ENCODE measurements around the gene B4GALNT3. TPM values are rescaled to one million over a fixed set of nuclear protein-coding genes. Genes with fewer than 3 reads are reported as not detected.

Gene B4GALNT3
- total RNA-seq, 2 donors from 2014 or later = 3.5 to 4.7 TPM

GRCh38 chr12:509500-509899 lies 49.8 kb downstream of the B4GALNT3 start:
- H3K4me3 Mint-ChIP-seq = no peak overlapping the region
- ATAC-seq (replicated peaks) = no peak
- H3K27me3 Mint-ChIP-seq = no peaks in the 10 kb centered on the region
- H3K27ac Mint-ChIP-seq = no peak overlapping the region
- no peaks in the 10 kb centered on the region for H3K4me1 Mint-ChIP-seq
- no peaks in the 10 kb centered on the region for H3K9me3 Mint-ChIP-seq
- no peaks in the 10 kb centered on the region for H3K36me3 Mint-ChIP-seq (ENCODE audit: low read depth)

- Mint-ChIP-seq H3K9me3 (no peaks in the 10 kb centered on the region), H3K27ac (no peak overlapping the region), H3K27me3 (no peaks in the 10 kb centered on the region), H3K4me1 (no peaks in the 10 kb centered on the region), H3K4me3 (no peak overlapping the region), H3K36me3 (ENCODE audit: low read depth) (no peaks in the 10 kb centered on the region)
- no peak for ATAC-seq (replicated peaks)
Observed at GRCh38 chr12:510071-510825, 50.5 kb downstream of the B4GALNT3 start.

DNA sequence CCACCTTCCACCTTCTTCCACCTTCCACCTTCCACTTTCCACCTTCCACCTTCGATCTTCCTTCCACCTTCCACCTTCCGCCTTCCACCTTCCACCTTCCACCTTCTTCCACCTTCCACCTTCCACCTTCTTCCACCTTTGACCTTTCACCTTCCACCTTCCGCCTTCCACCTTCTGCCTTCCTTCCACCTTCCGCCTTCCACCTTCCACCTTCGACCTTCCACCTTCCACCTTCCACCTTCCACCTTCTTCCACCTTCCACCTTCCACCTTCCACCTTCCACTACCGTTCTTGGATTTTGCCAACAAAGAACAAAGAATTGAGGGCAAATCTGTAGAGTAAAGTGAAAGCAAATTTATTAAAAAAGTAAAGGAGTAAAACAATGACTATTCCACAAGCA lies 53.2 kb downstream of the B4GALNT3 start:
- Mint-ChIP-seq H3K27ac (no peak overlapping the region), H3K4me3 (no peak overlapping the region), H3K27me3 (no peaks in the 10 kb centered on the region), H3K4me1 (no peaks in the 10 kb centered on the region), H3K36me3 (ENCODE audit: low read depth) (no peaks in the 10 kb centered on the region), H3K9me3 (no peaks in the 10 kb centered on the region)
- ATAC-seq (replicated peaks) = no peak

- no peaks in the 10 kb centered on the region for H3K4me1 Mint-ChIP-seq
- H3K27ac Mint-ChIP-seq = no peak overlapping the region
- no peaks in the 10 kb centered on the region for H3K9me3 Mint-ChIP-seq
- H3K4me3 Mint-ChIP-seq = no peak overlapping the region
- no peaks in the 10 kb centered on the region for H3K36me3 Mint-ChIP-seq (ENCODE audit: low read depth)
- ATAC-seq (replicated peaks) = no peak
- no peaks in the 10 kb centered on the region for H3K27me3 Mint-ChIP-seq
Observed at GRCh38 chr12:513446-513845, 53.7 kb downstream of the B4GALNT3 start.

DNA sequence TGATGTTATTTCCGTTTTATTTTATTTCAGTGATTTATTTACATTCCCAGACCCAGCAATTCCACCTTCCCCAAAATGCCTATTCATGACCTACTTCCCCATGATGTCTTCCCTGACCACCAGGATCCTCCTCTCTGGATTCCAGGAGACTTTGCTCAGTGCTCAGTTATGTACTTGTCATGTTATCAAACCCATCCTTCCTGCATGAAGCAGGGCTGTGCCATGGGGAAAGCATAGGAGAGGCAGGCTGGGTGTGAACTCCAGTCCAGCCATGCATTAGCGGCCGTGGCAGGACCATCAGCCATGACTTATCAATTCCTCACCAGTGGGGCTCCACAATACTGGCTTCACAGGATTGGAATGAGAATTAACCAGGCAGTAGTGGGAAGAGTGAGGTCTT lies 57.8 kb downstream of the B4GALNT3 start:
- no peak for ATAC-seq (replicated peaks)

DNA sequence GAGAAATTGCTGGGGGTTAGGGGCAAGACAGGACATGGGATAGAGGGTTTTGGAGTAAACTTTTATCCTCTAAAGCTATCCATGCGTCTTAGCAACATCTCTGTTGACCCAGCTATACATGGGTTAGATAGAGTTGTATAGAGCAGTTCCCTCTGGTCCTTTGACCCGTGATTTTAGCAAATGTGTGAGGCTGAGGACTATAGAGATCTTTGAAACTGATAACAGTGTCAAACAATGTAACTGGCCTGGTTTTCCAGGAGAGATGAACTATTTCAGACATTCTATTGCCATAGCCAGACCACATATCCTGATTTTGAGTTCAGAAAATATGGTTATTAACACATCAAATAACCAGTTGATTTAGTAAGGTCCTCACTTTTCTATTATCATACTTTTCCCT lies 60.4 kb downstream of the B4GALNT3 start:
- no peaks in the 10 kb centered on the region for H3K27me3 Mint-ChIP-seq
- H3K36me3 Mint-ChIP-seq (ENCODE audit: low read depth) = no peaks in the 10 kb centered on the region
- H3K4me3 Mint-ChIP-seq = no peak overlapping the region
- ATAC-seq (replicated peaks) = no peak
- H3K9me3 Mint-ChIP-seq = no peaks in the 10 kb centered on the region
- no peaks in the 10 kb centered on the region for H3K4me1 Mint-ChIP-seq
- H3K27ac Mint-ChIP-seq = no peak overlapping the region

More for the DNA sequence above, 57.8 kb downstream of the B4GALNT3 start:
- no peaks in the 10 kb centered on the region for H3K36me3 Mint-ChIP-seq (ENCODE audit: low read depth)
- H3K4me3 Mint-ChIP-seq = no peak overlapping the region
- H3K27ac Mint-ChIP-seq = no peak overlapping the region
- no peaks in the 10 kb centered on the region for H3K9me3 Mint-ChIP-seq
- H3K4me1 Mint-ChIP-seq = no peaks in the 10 kb centered on the region
- H3K27me3 Mint-ChIP-seq = no peaks in the 10 kb centered on the region

DNA sequence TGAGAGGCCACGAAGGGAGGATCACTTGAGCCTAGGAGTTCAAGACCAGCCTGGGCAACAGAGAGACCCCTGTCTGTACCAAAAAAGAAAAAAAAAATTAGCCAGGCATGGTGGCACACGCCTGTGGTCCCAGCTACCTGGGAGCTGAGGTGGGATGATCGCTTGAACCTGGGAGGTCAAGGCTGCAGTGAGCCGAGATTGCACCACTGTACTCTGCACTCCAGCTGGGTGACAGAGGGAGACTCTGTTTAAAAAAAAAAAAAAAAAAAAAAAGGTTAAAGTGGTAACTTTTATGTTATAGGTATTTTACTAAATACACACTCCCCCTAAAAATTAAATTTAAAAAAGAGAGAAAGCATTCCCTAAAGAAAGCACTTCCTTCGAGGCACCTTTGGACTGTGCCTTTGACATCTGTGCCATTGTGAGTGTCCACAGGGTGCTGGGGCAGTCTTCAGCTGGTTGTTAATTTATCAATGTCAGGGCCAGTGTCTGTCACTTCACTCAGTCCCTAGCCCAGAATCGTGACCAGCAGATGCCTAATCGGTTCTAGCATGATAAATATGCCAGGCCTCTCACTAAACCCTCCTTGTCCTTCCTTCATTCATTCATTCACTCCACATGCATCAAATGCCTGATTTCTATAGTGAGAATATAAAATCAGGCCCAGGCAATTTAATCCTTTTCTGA lies 63.1 kb downstream of the B4GALNT3 start:
- H3K27ac Mint-ChIP-seq = no peak overlapping the region
- no peak for ATAC-seq (replicated peaks)

DNA sequence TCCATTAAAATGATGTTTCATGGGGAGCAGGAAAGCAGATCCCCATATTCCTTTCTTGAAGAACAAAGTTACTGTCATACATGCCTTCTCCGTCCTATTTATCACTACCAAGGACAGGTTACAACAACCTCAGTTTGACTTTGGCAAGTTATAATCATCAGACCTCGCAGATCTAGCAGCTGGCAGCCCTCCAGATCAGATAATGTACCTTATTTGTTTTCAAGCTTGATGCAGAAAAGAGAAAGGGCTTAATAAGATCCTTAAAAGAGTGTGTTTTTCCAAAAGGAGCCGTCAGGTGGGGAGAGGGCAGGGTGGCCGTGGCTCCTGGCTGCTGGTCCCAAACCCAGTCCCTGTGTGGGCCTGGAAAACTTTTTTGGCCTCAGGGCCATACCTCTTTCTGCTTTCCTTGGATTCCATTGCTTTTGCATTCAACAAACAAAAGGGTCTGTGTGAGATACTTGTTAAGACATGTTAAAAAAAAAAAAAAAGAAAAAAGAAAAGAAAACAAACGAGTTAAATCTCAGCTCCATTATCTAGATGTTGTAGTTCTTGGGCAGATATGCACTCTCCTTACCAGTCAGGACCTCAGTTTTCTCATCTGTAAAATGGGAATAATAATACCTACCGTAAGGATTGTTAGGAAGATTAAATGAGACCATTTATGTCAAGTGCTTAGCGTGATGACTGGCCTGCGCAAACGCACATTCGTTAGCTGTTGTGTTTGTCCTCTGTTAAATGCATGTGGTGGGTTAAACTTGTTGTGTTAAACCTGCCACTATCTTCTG lies 64.6 kb downstream of the B4GALNT3 start:
- H3K27ac Mint-ChIP-seq = no peak overlapping the region

More for the DNA sequence above, 63.1 kb downstream of the B4GALNT3 start:
- H3K9me3 Mint-ChIP-seq = no peaks in the 10 kb centered on the region
- no peaks in the 10 kb centered on the region for H3K27me3 Mint-ChIP-seq
- no peaks in the 10 kb centered on the region for H3K36me3 Mint-ChIP-seq (ENCODE audit: low read depth)
- H3K4me3 Mint-ChIP-seq = no peak overlapping the region
- no peaks in the 10 kb centered on the region for H3K4me1 Mint-ChIP-seq

GRCh38 chr12:526089-526488 lies 66.3 kb downstream of the B4GALNT3 start:
- H3K4me3 Mint-ChIP-seq = no peak overlapping the region
- H3K27ac Mint-ChIP-seq = no peak overlapping the region
- H3K9me3 Mint-ChIP-seq = peaks cover 3% of the 10 kb centered on the region
- no peaks in the 10 kb centered on the region for H3K36me3 Mint-ChIP-seq (ENCODE audit: low read depth)
- H3K4me1 Mint-ChIP-seq = no peaks in the 10 kb centered on the region
- H3K27me3 Mint-ChIP-seq = no peaks in the 10 kb centered on the region
- ATAC-seq (replicated peaks) = no peak

More for the DNA sequence above, 64.6 kb downstream of the B4GALNT3 start:
- H3K27me3 Mint-ChIP-seq = no peaks in the 10 kb centered on the region
- no peak for ATAC-seq (replicated peaks)
- no peaks in the 10 kb centered on the region for H3K4me1 Mint-ChIP-seq
- peaks cover 3% of the 10 kb centered on the region for H3K9me3 Mint-ChIP-seq
- H3K4me3 Mint-ChIP-seq = no peak overlapping the region
- no peaks in the 10 kb centered on the region for H3K36me3 Mint-ChIP-seq (ENCODE audit: low read depth)

DNA sequence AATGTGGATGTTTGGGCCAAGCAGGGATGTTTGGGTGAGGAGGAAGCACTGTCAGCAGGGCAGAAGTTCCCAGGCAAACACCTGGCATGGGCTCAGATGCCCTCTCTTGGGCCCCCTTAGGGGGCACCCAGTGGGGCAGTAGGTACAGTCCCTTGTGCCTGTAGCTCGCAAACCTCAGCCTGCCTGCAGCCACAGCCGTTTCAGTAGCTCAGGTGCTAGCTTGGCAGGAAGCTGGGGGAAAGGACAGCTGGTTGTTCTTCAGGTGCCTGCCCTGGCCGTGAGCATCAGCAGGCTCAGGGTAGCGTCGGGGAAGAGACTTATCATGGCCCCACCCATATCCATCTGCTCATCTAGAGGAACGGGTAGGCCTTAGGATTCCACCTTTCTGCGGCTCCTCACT lies 67.5 kb downstream of the B4GALNT3 start:
- Mint-ChIP-seq H3K4me1 (no peaks in the 10 kb centered on the region), H3K36me3 (ENCODE audit: low read depth) (no peaks in the 10 kb centered on the region), H3K4me3 (no peak overlapping the region), H3K27me3 (no peaks in the 10 kb centered on the region), H3K27ac (no peak overlapping the region), H3K9me3 (peaks cover 7% of the 10 kb centered on the region)
- no peak for ATAC-seq (replicated peaks)

- Mint-ChIP-seq H3K36me3 (ENCODE audit: low read depth) (no peaks in the 10 kb centered on the region), H3K4me1 (no peaks in the 10 kb centered on the region), H3K27me3 (no peaks in the 10 kb centered on the region), H3K4me3 (no peak overlapping the region), H3K27ac (no peak overlapping the region), H3K9me3 (peaks cover 8% of the 10 kb centered on the region)
- no peak for ATAC-seq (replicated peaks)
Observed at GRCh38 chr12:527729-528128, 68.0 kb downstream of the B4GALNT3 start.

DNA sequence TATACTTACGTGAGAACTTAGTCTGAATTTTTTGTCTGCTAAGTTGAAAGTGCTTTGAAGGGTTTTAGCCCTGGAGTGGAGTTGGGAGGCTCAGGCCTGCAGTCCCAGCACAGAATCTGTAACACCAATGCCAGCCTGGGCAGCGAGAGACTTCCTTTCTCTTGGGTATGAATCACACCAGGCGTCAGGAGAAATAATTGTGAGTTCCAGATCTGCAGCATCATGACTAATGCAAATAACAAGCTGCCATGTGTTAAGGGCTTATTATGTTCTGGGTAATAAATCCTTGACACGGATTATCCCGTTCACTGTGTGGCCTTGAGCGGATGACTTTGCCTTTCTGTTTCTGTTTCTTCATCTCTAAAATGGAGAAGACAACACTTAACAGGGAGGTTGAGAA lies 70.6 kb downstream of the B4GALNT3 start:
- Mint-ChIP-seq H3K9me3 (peaks cover 8% of the 10 kb centered on the region), H3K36me3 (ENCODE audit: low read depth) (no peaks in the 10 kb centered on the region), H3K4me3 (no peak overlapping the region), H3K27me3 (no peaks in the 10 kb centered on the region), H3K4me1 (no peaks in the 10 kb centered on the region), H3K27ac (no peak overlapping the region)
- ATAC-seq (replicated peaks) = no peak

- Mint-ChIP-seq H3K27ac (no peak overlapping the region), H3K36me3 (ENCODE audit: low read depth) (no peaks in the 10 kb centered on the region), H3K4me1 (no peaks in the 10 kb centered on the region), H3K4me3 (no peak overlapping the region), H3K27me3 (no peaks in the 10 kb centered on the region), H3K9me3 (peaks cover 8% of the 10 kb centered on the region)
- ATAC-seq (replicated peaks) = no peak
Observed at GRCh38 chr12:530821-531220, 71.1 kb downstream of the B4GALNT3 start.

DNA sequence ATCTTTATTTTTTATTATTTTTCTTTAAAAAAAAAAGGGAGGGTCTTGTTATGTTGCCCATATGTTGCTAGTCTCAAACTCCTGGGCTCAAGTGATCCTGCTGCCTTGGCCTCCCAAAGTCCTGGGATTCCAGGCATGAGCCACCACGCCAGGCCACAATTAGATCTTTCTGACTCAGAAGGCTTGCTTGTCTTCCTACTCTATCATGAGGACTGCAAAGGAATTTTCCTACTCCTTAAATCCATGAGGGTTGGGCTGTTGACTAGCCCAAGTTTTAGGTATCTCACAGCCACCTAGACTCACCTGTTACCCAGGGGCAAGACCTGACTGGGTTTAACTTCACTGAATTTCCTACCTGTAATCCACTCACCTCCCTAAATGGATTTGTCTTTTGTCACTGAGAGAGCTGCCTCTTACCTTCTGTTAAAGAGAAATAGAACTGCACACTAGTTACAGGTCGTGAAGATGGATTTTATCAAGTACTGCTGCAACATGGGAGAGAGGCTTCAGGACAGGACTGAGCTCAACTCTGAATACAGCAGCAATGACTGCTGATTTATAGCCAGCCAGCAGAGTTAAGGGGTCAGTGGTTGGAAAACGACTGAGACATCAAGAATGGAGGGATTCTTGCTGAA lies 72.3 kb downstream of the B4GALNT3 start:
- Mint-ChIP-seq H3K9me3 (peaks cover 8% of the 10 kb centered on the region), H3K27me3 (no peaks in the 10 kb centered on the region), H3K36me3 (ENCODE audit: low read depth) (no peaks in the 10 kb centered on the region), H3K4me3 (no peak overlapping the region), H3K4me1 (no peaks in the 10 kb centered on the region), H3K27ac (no peak overlapping the region)
- ATAC-seq (replicated peaks) = no peak
